Left ventricle myocardium inferior (tissue), 1 donor: ENCODE measurements around the gene HEPN1. TPM values are rescaled to one million over a fixed set of nuclear protein-coding genes. Genes with fewer than 3 reads are reported as not detected.

Source experiments
- DNase-seq: peaks from one replicate; pipeline ENCODE4 v3.0.0-alpha.2; 2020
- H3K27ac ChIP-seq: fragments of 200-600 bp; replicated peaks from 2 replicates; pipeline ENCODE4 v1.8.0; 2021
- H3K27me3 ChIP-seq: fragments of 200-600 bp; 2 replicates; pipeline ENCODE4 v1.8.0; 2021; ENCODE audit warnings: low read depth
- H3K36me3 ChIP-seq: fragments of 200-600 bp; 2 replicates; pipeline ENCODE4 v1.8.0; 2021
- H3K4me1 ChIP-seq: fragments of 200-600 bp; 2 replicates; pipeline ENCODE4 v1.8.0; 2021
- H3K4me3 ChIP-seq: fragments of 200-600 bp; 2 replicates; pipeline ENCODE4 v1.8.0; 2021; ENCODE audit warnings: mild to moderate bottlenecking, moderate library complexity
- H3K9me3 ChIP-seq: fragments of 200-600 bp; replicated peaks from 2 replicates; pipeline ENCODE4 v1.8.0; 2021
- intact Hi-C: fragments of 100-400 bp; cut with micrococcal nuclease; formaldehyde crosslinking; loops from one replicate; pipeline ENCODE4 v1.11.0; 2022
- total RNA-seq: library from RNA; stranded (reverse); fragmentation: NEBNext Ultra II Directional; extraction: Animal tissue kit (Norgen Biotek cat#: 25700); gene quantifications from one replicate; pipeline ENCODE4 v1.2.1, GENCODE V29; 2021
- TF ChIP-seq, protein P1 (sequence below): fragments of 200-600 bp; IDR thresholded peaks from 2 replicates; pipeline ENCODE4 v1.8.0; 2021; ENCODE audit warnings: antibody characterized with exemption, mild to moderate bottlenecking, borderline replicate concordance
- donor health status: DM: no; HTN: yes; CAD: no; lungs with severe emphysema.

The HEPN1 gene
- total RNA-seq, 1 donor from 2014 or later, result not detected

DNA sequence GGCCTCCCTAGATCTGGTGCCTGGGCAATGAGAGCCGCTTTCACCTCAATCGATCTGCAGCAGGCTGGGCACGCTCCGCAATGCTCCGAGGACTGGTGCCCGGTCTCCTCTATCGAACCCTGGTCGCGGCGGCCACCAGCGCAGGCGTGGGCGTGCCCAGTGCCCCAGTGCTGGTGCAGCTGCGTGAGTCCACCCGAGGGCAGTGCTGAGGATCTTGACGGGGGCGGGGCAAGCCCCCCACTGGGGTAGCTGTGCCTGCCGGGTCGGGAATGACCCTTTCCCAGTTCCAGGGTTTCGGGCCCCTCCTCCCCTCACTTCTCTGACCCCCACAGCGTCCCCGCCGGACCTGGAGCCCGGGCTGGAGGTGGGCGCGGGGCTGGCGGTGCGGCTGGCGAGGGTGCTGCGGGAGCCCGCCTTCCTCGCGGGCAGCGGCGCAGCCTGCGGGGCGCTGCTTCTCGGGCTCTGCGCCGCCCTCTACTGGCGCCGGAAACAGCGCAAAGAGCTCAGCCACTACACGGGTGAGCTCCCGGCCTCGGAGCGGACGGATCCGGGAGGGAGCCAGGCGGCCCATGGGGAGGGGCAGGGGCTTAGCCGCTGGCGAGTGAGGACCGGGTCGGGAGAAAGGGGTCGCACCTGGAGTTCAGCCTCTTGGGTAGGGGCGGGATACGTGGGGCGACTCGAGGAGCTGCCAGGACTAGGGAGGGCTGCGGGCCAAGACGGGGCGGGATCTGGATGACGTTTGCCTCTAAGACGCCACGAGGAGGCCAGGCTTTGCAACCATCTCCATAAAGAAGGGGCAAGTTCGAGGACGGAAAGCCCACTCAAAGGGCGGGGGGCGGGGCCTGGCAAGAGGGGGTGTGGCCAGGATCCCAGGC lies 42.9 kb upstream of the HEPN1 start:
- Histone ChIP-seq H3K27ac (peak overlapping the region; percentile 94), H3K36me3 (no peaks in the 10 kb centered on the region), H3K9me3 (no peaks in the 10 kb centered on the region), H3K27me3 (peaks cover 78% of the 10 kb centered on the region), H3K4me3 (peak overlapping the region; percentile 77), H3K4me1 (peaks cover 43% of the 10 kb centered on the region)
- intact Hi-C loops, result no loop called here
- TF ChIP-seq, protein P1, sequence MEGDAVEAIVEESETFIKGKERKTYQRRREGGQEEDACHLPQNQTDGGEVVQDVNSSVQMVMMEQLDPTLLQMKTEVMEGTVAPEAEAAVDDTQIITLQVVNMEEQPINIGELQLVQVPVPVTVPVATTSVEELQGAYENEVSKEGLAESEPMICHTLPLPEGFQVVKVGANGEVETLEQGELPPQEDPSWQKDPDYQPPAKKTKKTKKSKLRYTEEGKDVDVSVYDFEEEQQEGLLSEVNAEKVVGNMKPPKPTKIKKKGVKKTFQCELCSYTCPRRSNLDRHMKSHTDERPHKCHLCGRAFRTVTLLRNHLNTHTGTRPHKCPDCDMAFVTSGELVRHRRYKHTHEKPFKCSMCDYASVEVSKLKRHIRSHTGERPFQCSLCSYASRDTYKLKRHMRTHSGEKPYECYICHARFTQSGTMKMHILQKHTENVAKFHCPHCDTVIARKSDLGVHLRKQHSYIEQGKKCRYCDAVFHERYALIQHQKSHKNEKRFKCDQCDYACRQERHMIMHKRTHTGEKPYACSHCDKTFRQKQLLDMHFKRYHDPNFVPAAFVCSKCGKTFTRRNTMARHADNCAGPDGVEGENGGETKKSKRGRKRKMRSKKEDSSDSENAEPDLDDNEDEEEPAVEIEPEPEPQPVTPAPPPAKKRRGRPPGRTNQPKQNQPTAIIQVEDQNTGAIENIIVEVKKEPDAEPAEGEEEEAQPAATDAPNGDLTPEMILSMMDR, result peak; percentile 80
- DNase-seq, result peak; percentile 90

DNA sequence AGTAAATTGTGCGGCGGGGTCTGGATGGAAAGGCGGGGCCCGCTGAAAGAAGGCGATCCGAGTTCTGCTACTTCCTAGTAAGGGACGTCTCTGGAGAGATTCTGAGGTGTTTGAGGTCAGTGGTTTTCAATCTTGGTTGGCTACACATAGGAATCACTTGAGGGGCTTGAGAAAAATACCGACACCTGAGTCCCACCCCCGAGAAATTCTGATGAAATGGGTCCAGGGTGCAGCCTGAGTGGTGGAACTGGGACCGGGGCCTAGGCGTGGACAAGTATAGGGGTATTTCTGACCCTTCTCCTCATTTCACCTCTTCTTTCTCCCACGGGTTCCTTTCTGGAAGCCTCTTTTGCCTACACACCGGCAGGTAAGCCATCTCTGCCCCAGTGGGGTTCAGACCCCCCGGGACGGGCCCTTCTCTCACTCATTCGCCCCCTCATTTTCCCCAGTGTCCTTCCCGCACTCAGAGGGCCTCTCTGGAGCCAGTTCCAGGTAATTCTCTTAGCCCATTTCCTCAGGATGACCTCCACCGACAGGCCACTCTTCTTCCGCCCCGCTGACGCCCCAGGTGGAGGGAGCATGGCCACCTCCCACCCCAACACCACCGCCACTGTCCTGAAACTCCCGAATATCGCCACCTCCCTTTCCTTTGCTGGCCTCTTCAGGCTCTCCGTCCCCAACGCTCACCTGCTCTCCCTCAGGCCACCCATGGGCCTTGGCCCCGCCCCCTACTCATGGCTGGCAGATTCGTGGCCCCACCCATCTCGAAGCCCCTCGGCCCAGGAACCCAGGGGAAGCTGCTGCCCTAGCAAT lies 42.0 kb upstream of the HEPN1 start:
- H3K27me3 ChIP-seq, result peaks cover 70% of the 10 kb centered on the region
- intact Hi-C loops, result no loop called here
- DNase-seq, result no peak
- peaks cover 46% of the 10 kb centered on the region for H3K4me1 ChIP-seq
- no peaks in the 10 kb centered on the region for H3K36me3 ChIP-seq
- TF ChIP-seq, protein P1, result no peak
- H3K27ac ChIP-seq, result peak overlapping the region; percentile 94
- H3K4me3 ChIP-seq, result peak overlapping the region; percentile 77
- H3K9me3 ChIP-seq, result no peaks in the 10 kb centered on the region

DNA sequence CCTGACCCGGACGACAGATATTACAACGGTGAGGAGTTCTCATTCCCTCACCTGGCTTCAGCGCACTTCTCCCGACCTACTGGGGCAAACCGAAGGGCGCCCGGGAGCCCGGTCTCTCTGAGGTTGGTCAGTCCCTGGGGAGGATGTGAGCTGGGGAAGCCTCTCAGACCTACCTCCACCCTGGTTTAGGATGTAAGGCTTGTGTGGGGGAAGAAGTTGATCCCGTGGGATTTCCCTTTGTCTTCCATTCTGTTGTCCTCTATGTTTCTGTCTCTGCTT lies 41.5 kb upstream of the HEPN1 start:
- TF ChIP-seq, protein P1, result no peak
- intact Hi-C loops, result no loop called here
- H3K4me3 ChIP-seq, result peak overlapping the region; percentile 77
- no peaks in the 10 kb centered on the region for H3K36me3 ChIP-seq
- no peak for DNase-seq
- H3K9me3 ChIP-seq, result no peaks in the 10 kb centered on the region
- H3K27me3 ChIP-seq, result peaks cover 64% of the 10 kb centered on the region
- H3K4me1 ChIP-seq, result peaks cover 51% of the 10 kb centered on the region
- peak overlapping the region; percentile 94 for H3K27ac ChIP-seq

DNA sequence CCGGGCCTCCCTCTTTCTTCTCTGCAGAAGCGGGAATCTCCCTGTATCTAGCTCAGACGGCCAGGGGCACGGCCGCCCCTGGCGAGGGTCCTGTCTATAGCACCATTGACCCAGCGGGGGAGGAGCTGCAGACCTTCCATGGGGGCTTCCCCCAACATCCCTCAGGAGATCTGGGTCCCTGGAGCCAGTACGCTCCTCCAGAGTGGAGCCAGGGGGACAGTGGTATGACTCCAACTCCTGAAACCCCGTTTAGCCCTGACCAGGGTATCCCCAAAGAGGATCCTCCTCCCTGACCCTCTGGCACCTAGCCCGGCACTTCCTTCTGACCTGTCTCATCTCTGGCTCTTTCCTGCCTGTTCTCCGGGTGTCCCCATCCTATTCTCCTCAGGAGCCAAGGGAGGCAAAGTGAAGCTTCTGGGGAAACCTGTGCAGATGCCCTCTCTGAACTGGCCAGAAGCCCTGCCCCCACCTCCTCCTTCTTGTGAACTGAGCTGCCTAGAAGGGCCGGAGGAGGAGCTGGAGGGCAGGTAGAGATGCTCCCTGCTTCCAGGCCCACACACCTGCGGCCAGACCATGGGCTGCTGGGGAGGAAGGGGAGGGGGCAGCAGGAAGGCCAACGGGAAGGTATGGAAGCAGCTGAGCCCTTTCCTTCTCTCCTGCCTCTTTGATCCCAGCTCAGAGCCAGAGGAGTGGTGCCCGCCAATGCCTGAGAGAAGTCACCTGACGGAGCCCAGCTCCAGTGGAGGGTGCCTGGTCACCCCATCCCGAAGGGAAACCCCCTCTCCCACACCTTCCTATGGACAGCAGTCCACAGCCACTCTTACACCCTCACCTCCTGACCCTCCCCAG lies 40.9 kb upstream of the HEPN1 start:
- DNase-seq, result no peak
- peaks cover 57% of the 10 kb centered on the region for H3K4me1 ChIP-seq
- TF ChIP-seq, protein P1, result no peak
- no peaks in the 10 kb centered on the region for H3K9me3 ChIP-seq
- H3K27me3 ChIP-seq, result peaks cover 59% of the 10 kb centered on the region
- no peak overlapping the region for H3K27ac ChIP-seq
- H3K36me3 ChIP-seq, result no peaks in the 10 kb centered on the region
- intact Hi-C loops, result no loop called here
- peak overlapping the region; percentile 77 for H3K4me3 ChIP-seq
